Upper lobe of right lung (tissue), 1 donor: ENCODE results near the gene ESPNL. TPM values are rescaled to one million over a fixed set of nuclear protein-coding genes. Genes with fewer than 3 reads are reported as not detected.
A peak's percentile ranks its signal among the peaks of the same experiment; 100 is the strongest.

Experiments
- ATAC-seq: fragments of 200-7000 bp; cut with Tn5 transposase; one replicate; pipeline ENCODE4 v1.9.1; 2020; ENCODE audit warnings: mild to moderate bottlenecking, moderate library complexity
- DNase-seq: peaks from one replicate; pipeline ENCODE4 v3.0.0-alpha.2; 2020
- H3K27ac ChIP-seq: fragments of 200-600 bp; one replicate; pipeline ENCODE4 v1.8.0; 2022
- H3K27me3 ChIP-seq: fragments of 200-600 bp; one replicate; pipeline ENCODE4 v1.8.0; 2022; ENCODE audit warnings: mild to moderate bottlenecking
- H3K36me3 ChIP-seq: fragments of 200-600 bp; one replicate; pipeline ENCODE4 v1.8.0; 2022
- H3K4me1 ChIP-seq: fragments of 200-600 bp; one replicate; pipeline ENCODE4 v1.8.0; 2022
- H3K4me3 ChIP-seq: fragments of 200-600 bp; one replicate; pipeline ENCODE4 v1.8.0; 2022; ENCODE audit warnings: mild to moderate bottlenecking
- H3K9me3 ChIP-seq: fragments of 200-600 bp; one replicate; pipeline ENCODE4 v1.8.0; 2022
- CTCF ChIP-seq: fragments of 200-600 bp; IDR thresholded peaks from one replicate; pipeline ENCODE4 v1.8.0; 2022; ENCODE audit warnings: antibody characterized with exemption
- intact Hi-C: fragments of 100-400 bp; cut with DNase I; formaldehyde crosslinking; loops from one replicate; pipeline ENCODE4 v1.11.0; 2022
- total RNA-seq: library from RNA; stranded (reverse); fragmentation: NEBNext Ultra II Directional; extraction: Animal tissue kit (Norgen Biotek cat#: 25700); gene quantifications from one replicate; pipeline ENCODE4 v1.2.1, GENCODE V29; 2021
- donor health status: DM: no; HTN: yes; CAD: no; lungs with severe emphysema.

The ESPNL gene
- total RNA-seq, 1 donor from 2014 or later = 0.35 TPM

GRCh38 chr2:238150686-238151085 is 50.5 kb downstream of the ESPNL start:
- no peaks in the 10 kb centered on the region for H3K4me1 ChIP-seq
- TF ChIP-seq CTCF = no peak
- H3K9me3 ChIP-seq = no peaks in the 10 kb centered on the region
- no peaks in the 10 kb centered on the region for H3K27me3 ChIP-seq
- intact Hi-C loops = no loop called here
- DNase-seq = no peak
- ATAC-seq = no peak
- no peak overlapping the region for H3K4me3 ChIP-seq
- no peaks in the 10 kb centered on the region for H3K36me3 ChIP-seq
- H3K27ac ChIP-seq = no peak overlapping the region

GRCh38 chr2:238151205-238151604 is 51.1 kb downstream of the ESPNL start:
- no peaks in the 10 kb centered on the region for H3K27me3 ChIP-seq
- H3K27ac ChIP-seq = no peak overlapping the region
- no peaks in the 10 kb centered on the region for H3K9me3 ChIP-seq
- DNase-seq (no peak), ATAC-seq (no peak)
- H3K36me3 ChIP-seq = no peaks in the 10 kb centered on the region
- H3K4me3 ChIP-seq = no peak overlapping the region
- intact Hi-C loops = no loop called here
- H3K4me1 ChIP-seq = no peaks in the 10 kb centered on the region
- no peak for TF ChIP-seq CTCF

GRCh38 chr2:238151628-238152235 is 51.6 kb downstream of the ESPNL start:
- H3K9me3 ChIP-seq = no peaks in the 10 kb centered on the region
- H3K27ac ChIP-seq = no peak overlapping the region
- no peak for TF ChIP-seq CTCF
- ATAC-seq = no peak
- no peaks in the 10 kb centered on the region for H3K4me1 ChIP-seq
- H3K36me3 ChIP-seq = no peaks in the 10 kb centered on the region
- H3K4me3 ChIP-seq = no peak overlapping the region
- intact Hi-C loops = no loop called here
- DNase-seq = no peak
- H3K27me3 ChIP-seq = no peaks in the 10 kb centered on the region

GRCh38 chr2:238152771-238153688 is 52.9 kb downstream of the ESPNL start:
- Histone ChIP-seq H3K27ac (no peak overlapping the region), H3K36me3 (no peaks in the 10 kb centered on the region), H3K4me1 (no peaks in the 10 kb centered on the region), H3K9me3 (no peaks in the 10 kb centered on the region), H3K27me3 (peaks cover 2% of the 10 kb centered on the region), H3K4me3 (no peak overlapping the region)
- TF ChIP-seq CTCF = peak; percentile 15
- DNase-seq = no peak
- no peak for ATAC-seq
- intact Hi-C loops = no loop called here

- DNase-seq = no peak
- Histone ChIP-seq H3K4me3 (no peak overlapping the region), H3K27me3 (peaks cover 13% of the 10 kb centered on the region), H3K4me1 (peaks cover 4% of the 10 kb centered on the region), H3K27ac (no peak overlapping the region), H3K36me3 (no peaks in the 10 kb centered on the region), H3K9me3 (no peaks in the 10 kb centered on the region)
- TF ChIP-seq CTCF = no peak
- no peak for ATAC-seq
- intact Hi-C loops = no loop called here
Observed at GRCh38 chr2:238154570-238154969, 54.4 kb downstream of the ESPNL start.
